K562 (cell line): ENCODE results near the gene DGAT2. TPM values are rescaled to one million over a fixed set of nuclear protein-coding genes. Genes with fewer than 3 reads are reported as not detected.

ENCODE experiments used
- ATAC-seq: fragments of 200-7000 bp; cut with Tn5 transposase; 3 replicates; pipeline ENCODE4 v1.9.1; 2020; ENCODE audit warnings: moderate library complexity
- BruUV-seq: library from RNA; stranded (reverse); fragments of 400-500 nt; replicated peaks from 2 replicates; lab custom pipeline; 2021; lab: Mats Ljungman, UMichigan
- CTCF ChIA-PET: fragments of 300-600 bp; formaldehyde crosslinking; extraction: SDS; loops from one replicate; lab custom pipeline; 2021; ENCODE audit warnings: low intra/inter-chr PET ratio; lab: Yijun Ruan, JAX
- POLR2A ChIA-PET: fragments of 300-600, 350-650 bp; sonication (Branson Sonifier 250); formaldehyde crosslinking; extraction: SDS; loops from one replicate; lab custom pipeline; 2021; ENCODE audit warnings: antibody characterized with exemption, inconsistent platforms; lab: Yijun Ruan, JAX
- DNase-seq, 4 experiments: peaks; one replicate each; pipeline versions ENCODE4 v3.0.0 to v3.0.0-alpha.2; 2011 to 2018; ENCODE audit warnings: low spot score in 3 of 4, mixed read lengths in 3 of 4; ENCODE audit errors: extremely low read depth in 1 of 4
- FAIRE-seq: peaks from 2 replicates; lab custom pipeline; 2011; peaks lifted over from hg19 to GRCh38; lab: Jason Lieb, UNC
- H2AFZ ChIP-seq: 2 replicates; pipeline ENCODE4 v1.6.0; 2011; ENCODE audit warnings: low read depth, low read length, control low read depth, inconsistent platforms
- H3K27ac ChIP-seq: fragments of 200-600 bp; 3 replicates; pipeline ENCODE4 v1.8.0; 2011; ENCODE audit warnings: low read depth, mild to moderate bottlenecking, control low read depth, inconsistent platforms, low read length, moderate library complexity, mixed read lengths; ENCODE audit errors: extremely low read depth
- H3K27me3 ChIP-seq, 2 experiments: fragments of 300-600 bp in 1 of 2; 2 replicates in 1 of 2; 3 replicates in 1 of 2; pipeline versions ENCODE4 v1.6.0 to v1.8.0; 2011; ENCODE audit warnings: inconsistent platforms in 2 of 2, low read length in 2 of 2, mild to moderate bottlenecking in 1 of 2, mixed read lengths in 1 of 2, moderate library complexity in 1 of 2; ENCODE audit not compliant: control insufficient read depth in 2 of 2, insufficient read depth in 2 of 2
- H3K36me3 ChIP-seq: fragments of 300-600 bp; 3 replicates; pipeline ENCODE4 v1.8.0; 2011; ENCODE audit warnings: mild to moderate bottlenecking, low read length, inconsistent platforms; ENCODE audit not compliant: control insufficient read depth, insufficient read depth
- H3K4me1 ChIP-seq, 2 experiments: fragments of 200-600 bp in 1 of 2; replicated peaks in 1 of 2; 2 replicates in 1 of 2; 3 replicates in 1 of 2; pipeline versions ENCODE4 v1.5.1 to v1.8.0; 2011; ENCODE audit warnings: inconsistent platforms in 2 of 2, low read length in 2 of 2, mild to moderate bottlenecking in 1 of 2, mixed read lengths in 1 of 2, moderate library complexity in 1 of 2; ENCODE audit not compliant: control insufficient read depth in 2 of 2, insufficient read depth in 2 of 2
- H3K4me2 ChIP-seq: 2 replicates; pipeline ENCODE4 v1.6.1; 2011; ENCODE audit warnings: low read length, control low read depth, inconsistent platforms, mixed read lengths; ENCODE audit not compliant: insufficient read depth
- H3K4me3 ChIP-seq: fragments of 200-600 bp; sonication (generic), shearing (Covaris generic); 2 replicates; pipeline ENCODE4 v1.5.1; 2016; ENCODE audit warnings: control low read depth, inconsistent platforms
- H3K79me2 ChIP-seq: fragments of 200-600 bp; 3 replicates; pipeline ENCODE4 v1.8.0; 2011; ENCODE audit warnings: low read length, inconsistent platforms; ENCODE audit not compliant: control insufficient read depth, insufficient read depth
- H3K9ac ChIP-seq, 2 experiments: 2 replicates each; pipeline versions ENCODE4 v1.6.0 to v1.6.1; 2011; ENCODE audit warnings: low read depth in 2 of 2, low read length in 2 of 2, control low read depth in 1 of 2, inconsistent platforms in 1 of 2, mild to moderate bottlenecking in 1 of 2, mixed read lengths in 1 of 2; ENCODE audit not compliant: insufficient read depth in 1 of 2
- H3K9me1 ChIP-seq: one replicate; pipeline ENCODE4 v1.6.0; 2011; ENCODE audit warnings: inconsistent platforms, mild to moderate bottlenecking, low read length, moderate library complexity; ENCODE audit not compliant: control insufficient read depth, insufficient read depth
- H3K9me3 ChIP-seq: replicated peaks from 2 replicates; pipeline ENCODE4 v1.5.1; 2011; ENCODE audit warnings: low read depth, low read length, inconsistent platforms; ENCODE audit not compliant: control insufficient read depth, insufficient read depth
- H4K20me1 ChIP-seq: replicated peaks from 2 replicates; pipeline ENCODE4 v1.6.1; 2011; ENCODE audit warnings: low read length, inconsistent platforms, mixed read lengths; ENCODE audit not compliant: control insufficient read depth, insufficient read depth
- ATF3 ChIP-seq, 2 experiments: fragments of 450-650 bp in 1 of 2; sonication (generic) in 1 of 2; formaldehyde crosslinking in 1 of 2; IDR thresholded peaks in 1 of 2; conservative IDR thresholded peaks in 1 of 2; 2 replicates each; pipeline versions ENCODE4 v1.6.1 to v1.8.1; 2016 to 2023; ENCODE audit warnings: mild to moderate bottlenecking in 2 of 2, moderate library complexity in 2 of 2, inconsistent platforms in 1 of 2, missing genetic modification reagents in 1 of 2
- ELK1 ChIP-seq: sonication (generic); formaldehyde crosslinking; IDR thresholded peaks from 2 replicates; pipeline ENCODE4 v1.8.1; 2022; ENCODE audit warnings: missing genetic modification reagents
- NFXL1 ChIP-seq: fragments of 450-650 bp; formaldehyde crosslinking; IDR thresholded peaks from 2 replicates; pipeline ENCODE4 v1.4.0; 2021; ENCODE audit warnings: mild to moderate bottlenecking
- SAP30 ChIP-seq: fragments of 200-600 bp; sonication (generic); IDR thresholded peaks from 2 replicates; pipeline ENCODE4 v1.6.1; 2012; ENCODE audit warnings: borderline replicate concordance, low read depth, mild to moderate bottlenecking, moderate library complexity, low read length, control low read depth, inconsistent platforms; ENCODE audit not compliant: insufficient read depth, poor library complexity, severe bottlenecking
- ZNF609 ChIP-seq: sonication (generic); formaldehyde crosslinking; IDR thresholded peaks from 2 replicates; pipeline ENCODE4 v1.8.1; 2023; ENCODE audit warnings: missing genetic modification reagents, mild to moderate bottlenecking, borderline replicate concordance
- WGBS: fragments of 100-300 bp; shearing (Covaris generic); methylation state at CpG from one replicate; pipeline ENCODE4 v1.1.6; 2016; ENCODE audit warnings: low coverage, mixed read lengths; ENCODE audit not compliant: insufficient coverage; ENCODE audit errors: missing lambda C conversion rate; 5-methylcytosine and 5-hydroxymethylcytosine counted together
- in situ Hi-C: fragments of 300-500 bp; cut with MboI; formaldehyde crosslinking; loops from 4 replicates; pipeline ENCODE4 v1.15.0; 2018; ENCODE audit warnings: inconsistent platforms, mixed read lengths
- intact Hi-C: fragments of 100-400 bp; cut with micrococcal nuclease; formaldehyde crosslinking; loops from 2 replicates; pipeline ENCODE4 v1.14.2; 2022
- polyA plus RNA-seq, 8 experiments: library from polyadenylated mRNA; depleted of rRNA in 4 of 8; stranded (reverse) in 5 of 8; unstranded in 3 of 8; fragments of >200 nt; fragmentation: Nextera tagmentation in 2 of 8; fragmentation: Illumina TruSeq in 1 of 8; extraction: Ambion mirVana in 2 of 8; extraction: Trizol in 1 of 8; gene quantifications; 2 replicates each; pipeline versions ENCODE4 v1.2.1 to v1.2.3, GENCODE V29; 2011 to 2014; ENCODE audit warnings: inconsistent platforms in 1 of 8, missing spikeins in 1 of 8
- total RNA-seq, 7 experiments: library from RNA; depleted of rRNA in 6 of 7; stranded (reverse); fragments of >200 nt in 6 of 7; fragmentation: Illumina TruSeq in 2 of 7; extraction: Trizol in 2 of 7; gene quantifications; 2 replicates each; pipeline versions ENCODE4 v1.2.1 to v1.2.3, GENCODE V29; 2011 to 2021; ENCODE audit warnings: low replicate concordance in 1 of 7

The DGAT2 gene
- total and polyA plus RNA-seq, 9 of the 15 experiments (the other 6 are each of a cell fraction or from before 2014, with no cell fraction given): 0.68 to 2.8 (median 1.8) TPM

GRCh38 chr11:75776546-75776945 is 8.0 kb downstream of the DGAT2 start:
- Histone ChIP-seq H3K27ac (no peak overlapping the region), H2AFZ (no peak overlapping the region), H3K79me2 (no peaks in the 10 kb centered on the region), H3K27me3 (no peaks in the 10 kb centered on the region), H3K4me2 (no peak overlapping the region), H3K4me1 (peaks cover 15 to 17% of the 10 kb centered on the region in 2 experiments; a peak in 4 of 5 replicates), H4K20me1 (no peaks in the 10 kb centered on the region), H3K9me3 (no peaks in the 10 kb centered on the region), H3K9ac (no peak overlapping the region), H3K9me1 (no peaks in the 10 kb centered on the region), H3K36me3 (no peaks in the 10 kb centered on the region), H3K4me3 (no peak overlapping the region)
- FAIRE-seq (no peak), DNase-seq (no peak), ATAC-seq (no peak)
- POLR2A ChIA-PET: interaction anchor here (1.6 kb wide), 1 partner anchor 12 kb away, joined by 6 read pairs; no protein-coding TSS in a partner anchor
- 38% methylated on average over 4 of the region's 4 CpGs for WGBS
- intact Hi-C loops: no loop called here
- CTCF ChIA-PET: no interaction called here
- no TSS peak for BruUV-seq
- TF ChIP-seq SAP30: no peak
- in situ Hi-C loops: no loop called here

DNA sequence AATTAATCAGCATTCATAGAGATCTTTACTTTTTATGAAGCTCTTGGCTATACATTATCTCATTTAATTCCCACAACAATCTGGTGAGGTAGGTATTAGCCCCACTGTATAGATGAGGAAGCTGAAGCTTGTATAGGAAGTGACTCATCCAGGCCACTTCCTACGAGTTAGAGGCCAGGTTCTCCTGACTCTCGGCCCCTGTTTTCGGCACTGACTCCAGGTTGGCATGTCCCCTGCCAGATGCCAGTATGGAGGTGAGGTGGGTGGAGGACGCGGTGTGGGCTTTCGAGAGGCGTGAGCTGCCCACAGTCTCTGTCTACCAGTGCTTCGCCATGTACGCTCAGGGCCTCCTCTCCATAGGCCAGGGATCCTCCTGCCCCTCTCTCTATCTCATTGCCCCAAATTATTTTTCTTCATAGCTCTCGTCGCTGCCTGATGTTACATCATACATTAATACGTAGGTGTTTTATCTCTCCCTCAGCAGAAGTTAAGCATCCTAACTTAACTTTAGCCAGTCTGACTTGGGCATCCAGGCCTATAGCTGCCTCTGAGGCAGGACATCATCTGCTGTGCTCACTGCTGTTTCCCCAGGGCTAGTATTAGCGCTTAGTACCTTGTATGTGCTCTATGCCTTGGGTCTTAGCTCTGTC is 9.0 kb downstream of the DGAT2 start:
- H3K4me2 ChIP-seq: no peak overlapping the region
- TF ChIP-seq NFXL1 (CRISPR knock-in tag) (no peak), ELK1 (CRISPR knock-in tag) (no peak), ATF3 (IDR thresholded peaks at IDR 0.05) (peak; percentile 58), ATF3 (CRISPR knock-in tag; conservative IDR thresholded peaks at IDR 0.05) (no peak), ZNF609 (CRISPR knock-in tag) (no peak)

More for the DNA sequence above, 9.0 kb downstream of the DGAT2 start:
- WGBS: 46% methylated on average over 13 of the region's 13 CpGs
- Histone ChIP-seq H3K27me3 (no peaks in the 10 kb centered on the region), H3K27ac (no peak overlapping the region), H3K36me3 (no peaks in the 10 kb centered on the region), H3K79me2 (no peaks in the 10 kb centered on the region), H3K9ac (peak overlapping the region in 1 of 2 experiments; percentile 53; a peak in 2 of 4 replicates), H3K9me3 (no peaks in the 10 kb centered on the region), H4K20me1 (no peaks in the 10 kb centered on the region), H3K4me1 (peaks cover 10 to 15% of the 10 kb centered on the region in 2 experiments; a peak in 4 of 5 replicates), H3K4me3 (no peak overlapping the region), H3K9me1 (no peaks in the 10 kb centered on the region), H2AFZ (no peak overlapping the region; the same call in 1 of the 2 replicates)
- DNase-seq: peak in 1 of 4 experiments; percentile 21
- ATAC-seq: peak; percentile 37; the same call in 1 of the 3 replicates
- ChIA-PET CTCF (no interaction called here), POLR2A (interaction anchor here (1.6 kb wide), 1 partner anchor 13 kb away, joined by 6 read pairs; no protein-coding TSS in a partner anchor)
- FAIRE-seq: no peak
- in situ Hi-C loops: no loop called here
- intact Hi-C loops: no loop called here
- BruUV-seq: no TSS peak
